Measurements from ENCODE around the gene CTBP1. TPM values are rescaled to one million over a fixed set of nuclear protein-coding genes. Genes with fewer than 3 reads are reported as not detected.

CTBP1 gene
- total and polyA plus RNA-seq, 9 of the 15 experiments (the other 6 are each of a cell fraction or from before 2014, with no cell fraction given): 14.5 to 162 (median 68.2) TPM

DNA sequence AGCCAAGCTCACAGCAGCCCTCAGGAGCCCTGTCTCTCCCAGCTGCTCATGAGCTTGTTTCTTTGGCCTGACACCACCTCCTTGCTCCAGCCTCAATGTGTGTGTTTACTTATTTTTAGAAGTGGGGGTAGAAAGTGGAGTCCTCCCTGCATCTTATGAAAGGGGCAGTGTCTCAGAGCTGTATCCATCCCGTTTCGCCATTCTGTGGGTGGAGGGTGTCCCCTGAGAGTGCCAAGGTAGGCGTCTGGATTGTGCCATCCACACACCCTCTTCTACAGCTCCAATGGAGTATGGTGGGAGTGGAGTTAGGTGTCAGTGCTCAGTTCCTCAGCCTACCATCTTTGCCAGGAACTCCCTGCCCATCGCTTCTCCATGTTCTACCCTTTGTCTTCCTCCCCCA, 84.9 kb downstream of the CTBP1 start (continued):
- TF ChIP-seq, protein P1, sequence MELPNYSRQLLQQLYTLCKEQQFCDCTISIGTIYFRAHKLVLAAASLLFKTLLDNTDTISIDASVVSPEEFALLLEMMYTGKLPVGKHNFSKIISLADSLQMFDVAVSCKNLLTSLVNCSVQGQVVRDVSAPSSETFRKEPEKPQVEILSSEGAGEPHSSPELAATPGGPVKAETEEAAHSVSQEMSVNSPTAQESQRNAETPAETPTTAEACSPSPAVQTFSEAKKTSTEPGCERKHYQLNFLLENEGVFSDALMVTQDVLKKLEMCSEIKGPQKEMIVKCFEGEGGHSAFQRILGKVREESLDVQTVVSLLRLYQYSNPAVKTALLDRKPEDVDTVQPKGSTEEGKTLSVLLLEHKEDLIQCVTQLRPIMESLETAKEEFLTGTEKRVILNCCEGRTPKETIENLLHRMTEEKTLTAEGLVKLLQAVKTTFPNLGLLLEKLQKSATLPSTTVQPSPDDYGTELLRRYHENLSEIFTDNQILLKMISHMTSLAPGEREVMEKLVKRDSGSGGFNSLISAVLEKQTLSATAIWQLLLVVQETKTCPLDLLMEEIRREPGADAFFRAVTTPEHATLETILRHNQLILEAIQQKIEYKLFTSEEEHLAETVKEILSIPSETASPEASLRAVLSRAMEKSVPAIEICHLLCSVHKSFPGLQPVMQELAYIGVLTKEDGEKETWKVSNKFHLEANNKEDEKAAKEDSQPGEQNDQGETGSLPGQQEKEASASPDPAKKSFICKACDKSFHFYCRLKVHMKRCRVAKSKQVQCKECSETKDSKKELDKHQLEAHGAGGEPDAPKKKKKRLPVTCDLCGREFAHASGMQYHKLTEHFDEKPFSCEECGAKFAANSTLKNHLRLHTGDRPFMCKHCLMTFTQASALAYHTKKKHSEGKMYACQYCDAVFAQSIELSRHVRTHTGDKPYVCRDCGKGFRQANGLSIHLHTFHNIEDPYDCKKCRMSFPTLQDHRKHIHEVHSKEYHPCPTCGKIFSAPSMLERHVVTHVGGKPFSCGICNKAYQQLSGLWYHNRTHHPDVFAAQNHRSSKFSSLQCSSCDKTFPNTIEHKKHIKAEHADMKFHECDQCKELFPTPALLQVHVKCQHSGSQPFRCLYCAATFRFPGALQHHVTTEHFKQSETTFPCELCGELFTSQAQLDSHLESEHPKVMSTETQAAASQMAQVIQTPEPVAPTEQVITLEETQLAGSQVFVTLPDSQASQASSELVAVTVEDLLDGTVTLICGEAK (IDR thresholded peaks at IDR 0.05): no peak
- TF ChIP-seq, protein P1 (CRISPR knock-in tag; IDR thresholded peaks at IDR 0.05): no peak
- TF ChIP-seq ZFP30 (CRISPR knock-in tag; IDR thresholded peaks at IDR 0.05; ENCODE audit: borderline replicate concordance) (no peak), ZBTB17 (CRISPR knock-in tag; IDR thresholded peaks at IDR 0.05) (no peak), ZNF175 (CRISPR knock-in tag; IDR thresholded peaks at IDR 0.05; ENCODE audit: low read depth) (no peak), BCOR (IDR thresholded peaks at IDR 0.05) (no peak), SIRT6 (IDR thresholded peaks at IDR 0.05; ENCODE audit: low read depth, low read length) (no peak), PURB (CRISPR knock-in tag; IDR thresholded peaks at IDR 0.05; ENCODE audit: low read depth) (no peak), ILK (tag; IDR thresholded peaks at IDR 0.05; ENCODE audit: borderline replicate concordance, low read depth) (no peak), RNF2 (IDR thresholded peaks at IDR 0.05) (no peak), TAF15 (IDR thresholded peaks at IDR 0.05; ENCODE audit: low read depth, low read length) (no peak), STAG1 (CRISPR knock-in tag; IDR thresholded peaks at IDR 0.05; ENCODE audit: borderline replicate concordance) (no peak)
- TF ChIP-seq, protein P2, sequence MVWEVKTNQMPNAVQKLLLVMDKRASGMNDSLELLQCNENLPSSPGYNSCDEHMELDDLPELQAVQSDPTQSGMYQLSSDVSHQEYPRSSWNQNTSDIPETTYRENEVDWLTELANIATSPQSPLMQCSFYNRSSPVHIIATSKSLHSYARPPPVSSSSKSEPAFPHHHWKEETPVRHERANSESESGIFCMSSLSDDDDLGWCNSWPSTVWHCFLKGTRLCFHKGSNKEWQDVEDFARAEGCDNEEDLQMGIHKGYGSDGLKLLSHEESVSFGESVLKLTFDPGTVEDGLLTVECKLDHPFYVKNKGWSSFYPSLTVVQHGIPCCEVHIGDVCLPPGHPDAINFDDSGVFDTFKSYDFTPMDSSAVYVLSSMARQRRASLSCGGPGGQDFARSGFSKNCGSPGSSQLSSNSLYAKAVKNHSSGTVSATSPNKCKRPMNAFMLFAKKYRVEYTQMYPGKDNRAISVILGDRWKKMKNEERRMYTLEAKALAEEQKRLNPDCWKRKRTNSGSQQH (CRISPR knock-in tag; IDR thresholded peaks at IDR 0.05): no peak
- TF ChIP-seq, protein P3, sequence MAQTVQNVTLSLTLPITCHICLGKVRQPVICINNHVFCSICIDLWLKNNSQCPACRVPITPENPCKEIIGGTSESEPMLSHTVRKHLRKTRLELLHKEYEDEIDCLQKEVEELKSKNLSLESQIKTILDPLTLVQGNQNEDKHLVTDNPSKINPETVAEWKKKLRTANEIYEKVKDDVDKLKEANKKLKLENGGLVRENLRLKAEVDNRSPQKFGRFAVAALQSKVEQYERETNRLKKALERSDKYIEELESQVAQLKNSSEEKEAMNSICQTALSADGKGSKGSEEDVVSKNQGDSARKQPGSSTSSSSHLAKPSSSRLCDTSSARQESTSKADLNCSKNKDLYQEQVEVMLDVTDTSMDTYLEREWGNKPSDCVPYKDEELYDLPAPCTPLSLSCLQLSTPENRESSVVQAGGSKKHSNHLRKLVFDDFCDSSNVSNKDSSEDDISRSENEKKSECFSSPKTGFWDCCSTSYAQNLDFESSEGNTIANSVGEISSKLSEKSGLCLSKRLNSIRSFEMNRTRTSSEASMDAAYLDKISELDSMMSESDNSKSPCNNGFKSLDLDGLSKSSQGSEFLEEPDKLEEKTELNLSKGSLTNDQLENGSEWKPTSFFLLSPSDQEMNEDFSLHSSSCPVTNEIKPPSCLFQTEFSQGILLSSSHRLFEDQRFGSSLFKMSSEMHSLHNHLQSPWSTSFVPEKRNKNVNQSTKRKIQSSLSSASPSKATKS (CRISPR knock-in tag; IDR thresholded peaks at IDR 0.05): no peak

All from K562 (cell line).